ENCODE results near the gene SUSD1. TPM values are rescaled to one million over a fixed set of nuclear protein-coding genes. Genes with fewer than 3 reads are reported as not detected.
A peak's percentile ranks its signal among the peaks of the same experiment; 100 is the strongest.

Gene SUSD1
- total RNA-seq, 1 donor from 2014 or later = 16.6 TPM

DNA sequence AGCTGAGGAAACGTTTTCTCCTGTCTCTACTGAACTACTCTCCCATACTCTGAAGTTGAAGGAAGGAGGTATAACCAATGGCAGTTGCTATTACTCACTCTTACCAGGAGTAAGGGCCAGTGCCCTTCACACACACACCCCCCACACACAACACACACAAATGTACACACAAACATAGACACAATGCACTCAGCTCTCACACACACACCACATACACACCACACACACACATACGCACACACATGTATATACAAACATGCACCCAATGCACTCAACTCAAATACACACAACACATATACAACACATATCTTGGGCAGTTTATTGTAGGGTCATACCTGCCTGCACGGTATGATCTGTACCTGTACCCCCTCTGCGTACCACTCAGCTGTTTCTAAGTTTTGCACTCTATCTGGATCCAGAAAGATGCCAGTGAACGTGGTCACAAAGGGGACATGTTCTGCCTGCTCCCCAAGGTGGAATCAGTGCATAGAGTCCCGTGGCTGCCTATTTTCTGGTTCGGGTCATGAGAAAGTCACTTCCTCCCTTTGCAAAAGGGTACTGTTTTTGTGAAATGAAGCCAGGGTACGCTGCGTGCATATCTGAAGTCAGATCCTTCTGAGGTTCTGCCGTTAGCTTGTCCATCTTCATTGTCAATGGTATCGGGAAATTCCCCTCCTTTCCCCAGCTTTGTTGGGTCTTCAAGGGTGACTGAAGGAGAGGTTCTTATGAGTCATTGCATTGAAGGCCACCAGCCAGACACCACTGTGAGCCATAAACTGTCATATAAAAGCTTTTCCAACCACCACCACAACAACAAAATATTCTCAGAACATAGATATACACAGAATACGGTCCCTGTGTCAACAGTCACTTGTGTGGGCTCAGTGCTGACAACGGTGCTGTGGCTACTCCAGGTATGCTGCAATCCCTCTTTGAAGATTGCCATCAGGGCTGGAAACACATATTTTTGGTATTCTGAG is 146.6 kb downstream of the SUSD1 start:
- Histone ChIP-seq H3K79me2 (ENCODE audit: insufficient read depth, low read length) (no peaks in the 10 kb centered on the region), H3K9ac (ENCODE audit: low read length) (no peak overlapping the region), H2AFZ (ENCODE audit: low read depth, low read length) (no peak overlapping the region), H4K20me1 (ENCODE audit: insufficient read depth, low read length) (no peaks in the 10 kb centered on the region), H3K4me2 (ENCODE audit: low read length) (no peak overlapping the region), H3K9me3 (ENCODE audit: insufficient read depth, low read depth, low read length) (no peaks in the 10 kb centered on the region), H3K4me1 (ENCODE audit: insufficient read depth, low read length) (peaks cover 33% of the 10 kb centered on the region), H3K36me3 (ENCODE audit: insufficient read depth, low read length) (no peaks in the 10 kb centered on the region), H3K27me3 (ENCODE audit: insufficient read depth, low read length) (no peaks in the 10 kb centered on the region), H3K4me3 (ENCODE audit: insufficient read depth, low read depth, low read length) (no peak overlapping the region), H3K27ac (ENCODE audit: low read depth, low read length) (peak overlapping the region; percentile 25)
- TF ChIP-seq CTCF (IDR thresholded peaks at IDR 0.05; ENCODE audit: insufficient read depth, low read depth, low read length) (no peak), EZH2 (IDR thresholded peaks at IDR 0.05; ENCODE audit: insufficient read depth, low read length) (no peak)
- no peaks in the 10 kb centered on the region for H3K9me3 Mint-ChIP-seq (ENCODE audit: unreplicated experiment)
- no peak for FAIRE-seq
- H3K4me3 Mint-ChIP-seq (ENCODE audit: unreplicated experiment) = no peak overlapping the region
- peak overlapping the region; percentile 14 for H3K27ac Mint-ChIP-seq (ENCODE audit: unreplicated experiment)
- no peaks in the 10 kb centered on the region for H3K27me3 Mint-ChIP-seq (ENCODE audit: low read depth, unreplicated experiment)
- H3K36me3 Mint-ChIP-seq (ENCODE audit: low read depth, unreplicated experiment) = no peaks in the 10 kb centered on the region
- H3K4me1 Mint-ChIP-seq (ENCODE audit: low read depth, unreplicated experiment) = peaks cover 23% of the 10 kb centered on the region
- DNase-seq (ENCODE audit: low read depth) = no peak

GRCh38 chr9:112025850-112026249 is 149.2 kb downstream of the SUSD1 start:
- Histone ChIP-seq H4K20me1 (ENCODE audit: insufficient read depth, low read length) (no peaks in the 10 kb centered on the region), H3K36me3 (ENCODE audit: insufficient read depth, low read length) (no peaks in the 10 kb centered on the region), H3K4me2 (ENCODE audit: low read length) (no peak overlapping the region), H3K9me3 (ENCODE audit: insufficient read depth, low read depth, low read length) (no peaks in the 10 kb centered on the region), H3K4me1 (ENCODE audit: insufficient read depth, low read length) (peaks cover 22% of the 10 kb centered on the region), H3K4me3 (ENCODE audit: insufficient read depth, low read depth, low read length) (no peak overlapping the region), H3K79me2 (ENCODE audit: insufficient read depth, low read length) (no peaks in the 10 kb centered on the region), H2AFZ (ENCODE audit: low read depth, low read length) (no peak overlapping the region), H3K9ac (ENCODE audit: low read length) (no peak overlapping the region), H3K27ac (ENCODE audit: low read depth, low read length) (no peak overlapping the region), H3K27me3 (ENCODE audit: insufficient read depth, low read length) (no peaks in the 10 kb centered on the region)
- no peak for DNase-seq (ENCODE audit: low read depth)
- TF ChIP-seq EZH2 (IDR thresholded peaks at IDR 0.05; ENCODE audit: insufficient read depth, low read length) (no peak), CTCF (IDR thresholded peaks at IDR 0.05; ENCODE audit: insufficient read depth, low read depth, low read length) (no peak)
- H3K27me3 Mint-ChIP-seq (ENCODE audit: low read depth, unreplicated experiment) = no peaks in the 10 kb centered on the region
- FAIRE-seq = no peak
- H3K4me3 Mint-ChIP-seq (ENCODE audit: unreplicated experiment) = no peak overlapping the region
- no peaks in the 10 kb centered on the region for H3K9me3 Mint-ChIP-seq (ENCODE audit: unreplicated experiment)
- no peaks in the 10 kb centered on the region for H3K36me3 Mint-ChIP-seq (ENCODE audit: low read depth, unreplicated experiment)
- H3K27ac Mint-ChIP-seq (ENCODE audit: unreplicated experiment) = no peak overlapping the region
- peaks cover 36% of the 10 kb centered on the region for H3K4me1 Mint-ChIP-seq (ENCODE audit: low read depth, unreplicated experiment)

DNA sequence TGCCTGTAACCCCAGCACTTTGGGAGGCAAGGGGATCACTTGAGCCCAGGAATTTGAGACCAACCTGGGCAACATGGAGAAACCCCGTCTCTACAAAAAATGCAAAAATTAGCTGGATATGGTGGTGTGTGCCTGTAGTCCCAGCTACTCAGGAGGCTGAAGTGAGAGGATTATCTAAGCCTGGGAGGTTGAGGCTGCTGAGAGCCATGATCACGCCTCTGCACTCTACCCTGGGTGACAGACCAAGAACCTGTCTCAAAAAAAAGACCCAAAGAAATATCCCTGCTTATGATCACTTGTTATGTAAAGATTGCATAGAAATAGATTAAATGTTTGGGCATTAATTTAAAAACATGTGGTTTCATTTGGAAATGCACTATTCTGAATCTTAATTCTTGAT is 153.4 kb downstream of the SUSD1 start:
- Histone ChIP-seq H3K27me3 (ENCODE audit: insufficient read depth, low read length) (no peaks in the 10 kb centered on the region), H3K4me2 (ENCODE audit: low read length) (no peak overlapping the region), H3K9ac (ENCODE audit: low read length) (no peak overlapping the region), H4K20me1 (ENCODE audit: insufficient read depth, low read length) (no peaks in the 10 kb centered on the region), H3K27ac (ENCODE audit: low read depth, low read length) (no peak overlapping the region), H2AFZ (ENCODE audit: low read depth, low read length) (no peak overlapping the region), H3K79me2 (ENCODE audit: insufficient read depth, low read length) (no peaks in the 10 kb centered on the region), H3K36me3 (ENCODE audit: insufficient read depth, low read length) (no peaks in the 10 kb centered on the region), H3K4me3 (ENCODE audit: insufficient read depth, low read depth, low read length) (no peak overlapping the region), H3K4me1 (ENCODE audit: insufficient read depth, low read length) (peaks cover 6% of the 10 kb centered on the region), H3K9me3 (ENCODE audit: insufficient read depth, low read depth, low read length) (no peaks in the 10 kb centered on the region)
- Mint-ChIP-seq H3K27me3 (ENCODE audit: low read depth, unreplicated experiment) (no peaks in the 10 kb centered on the region), H3K4me3 (ENCODE audit: unreplicated experiment) (no peak overlapping the region), H3K27ac (ENCODE audit: unreplicated experiment) (peak overlapping the region; percentile 68), H3K9me3 (ENCODE audit: unreplicated experiment) (no peaks in the 10 kb centered on the region), H3K36me3 (ENCODE audit: low read depth, unreplicated experiment) (no peaks in the 10 kb centered on the region), H3K4me1 (ENCODE audit: low read depth, unreplicated experiment) (peaks cover 22% of the 10 kb centered on the region)
- DNase-seq (ENCODE audit: low read depth) (no peak), FAIRE-seq (no peak)
- TF ChIP-seq EZH2 (IDR thresholded peaks at IDR 0.05; ENCODE audit: insufficient read depth, low read length) (no peak), CTCF (IDR thresholded peaks at IDR 0.05; ENCODE audit: insufficient read depth, low read depth, low read length) (no peak)
